Head of caudate nucleus (tissue), 42 donors: ENCODE measurements around the gene MAGI2.

Source experiments
- DNase-seq, 42 donors: peaks; one replicate each; pipeline versions ENCODE4 v3.0.0 to v3.0.0-alpha.2; 2020 to 2021; ENCODE audit warnings: mixed read lengths in 7 of 42
- intact Hi-C: fragments of 100-400 bp; cut with DNase I; formaldehyde crosslinking; loops from one replicate; pipeline ENCODE4 v1.15.0; 2022

Gene MAGI2

DNA sequence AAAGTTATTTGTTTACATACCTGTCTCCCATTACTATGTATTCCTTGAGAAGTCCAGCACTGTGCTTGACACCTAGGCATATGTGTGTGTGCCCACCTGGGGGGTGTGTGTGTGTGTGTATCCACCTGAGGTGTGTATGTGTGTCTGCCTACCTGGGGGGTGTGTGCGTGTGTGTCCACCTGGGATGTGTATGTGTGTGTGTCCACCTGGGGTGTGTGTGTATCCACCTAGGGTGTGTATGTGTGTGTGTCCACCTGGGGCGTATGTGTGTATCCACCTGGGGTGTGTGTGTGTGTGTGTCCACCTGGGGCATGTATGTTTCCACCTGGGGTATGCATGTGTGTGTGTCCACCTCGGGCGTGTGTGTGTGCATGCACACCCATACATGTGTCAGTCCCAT lies 1051.4 kb downstream of the MAGI2 start:
- no peak for DNase-seq
- intact Hi-C loops: no loop called here

DNA sequence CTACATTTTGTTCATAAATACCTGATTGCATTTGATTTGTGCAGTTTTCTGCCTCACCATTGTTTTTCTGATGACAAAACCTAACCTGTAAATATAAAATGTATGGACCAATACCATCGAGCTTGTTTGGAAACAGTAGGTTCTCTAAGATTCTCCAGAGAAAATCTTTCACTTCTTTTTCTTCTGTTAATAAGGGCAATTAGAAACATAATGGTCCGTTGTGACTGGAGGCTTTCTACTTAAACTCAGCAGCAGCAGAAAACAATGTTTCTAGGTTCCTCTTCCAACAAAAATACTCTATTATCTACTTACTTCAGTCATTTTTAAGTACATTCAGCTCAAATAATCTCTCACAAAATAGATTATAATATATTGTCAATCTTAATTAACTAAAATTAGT lies 1053.4 kb downstream of the MAGI2 start:
- intact Hi-C loops: no loop called here
- DNase-seq: no peak

DNA sequence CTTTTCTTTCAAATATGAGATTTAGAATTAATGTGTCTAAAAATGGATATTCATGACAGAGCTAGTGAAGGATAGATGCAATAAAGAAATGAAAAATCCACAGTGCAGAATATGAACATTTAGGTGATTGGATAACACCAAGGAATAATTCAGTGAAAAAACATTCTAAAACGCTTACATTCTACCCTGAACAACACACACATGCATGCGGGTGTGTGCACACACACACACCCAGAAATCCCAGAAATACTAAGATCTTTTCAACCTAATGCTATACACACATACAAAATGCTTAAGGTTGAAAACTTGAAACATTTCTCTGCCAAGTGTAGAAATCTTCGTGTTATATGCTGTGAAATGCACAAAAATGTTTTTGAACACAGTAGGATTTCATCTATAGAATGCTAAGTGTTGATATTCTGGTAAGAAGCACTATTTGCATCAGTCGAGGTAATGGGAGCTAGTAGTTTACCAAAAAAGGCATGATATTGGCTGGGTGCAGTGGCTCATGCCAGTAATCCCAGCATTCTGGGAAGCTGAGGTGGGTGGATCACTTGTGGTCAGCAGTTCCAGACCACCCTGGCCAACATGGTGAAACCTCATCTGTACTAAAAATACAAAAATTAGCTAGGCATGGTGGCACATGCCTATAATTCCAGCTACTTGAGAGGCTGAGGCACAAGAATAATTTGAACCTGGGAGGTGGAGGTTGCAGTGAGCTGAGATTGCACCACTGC lies 1054.3 kb downstream of the MAGI2 start:
- DNase-seq: no peak
- intact Hi-C loops: no loop called here

DNA sequence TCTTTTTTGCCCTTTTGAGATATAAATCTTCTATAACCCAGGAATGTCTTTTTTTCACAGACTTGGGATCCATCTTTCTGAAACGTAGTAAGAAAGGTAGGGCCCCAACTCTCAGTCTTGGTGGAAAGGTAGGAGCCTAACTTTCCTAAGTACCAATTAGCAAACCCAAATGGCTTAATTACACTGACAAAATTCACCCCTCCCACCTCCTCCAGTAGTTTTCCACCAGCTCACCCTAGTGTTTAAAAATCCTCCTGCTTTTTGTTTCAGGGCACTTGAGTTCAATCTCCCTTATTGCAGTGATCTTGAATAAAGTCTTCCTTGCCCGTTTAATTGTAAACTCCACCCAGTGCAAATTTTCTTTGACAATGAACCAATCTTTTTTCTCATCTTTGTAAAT lies 1054.9 kb downstream of the MAGI2 start:
- DNase-seq: peak in 1 of 42 donors; percentile 12
- intact Hi-C loops: no loop called here

DNA sequence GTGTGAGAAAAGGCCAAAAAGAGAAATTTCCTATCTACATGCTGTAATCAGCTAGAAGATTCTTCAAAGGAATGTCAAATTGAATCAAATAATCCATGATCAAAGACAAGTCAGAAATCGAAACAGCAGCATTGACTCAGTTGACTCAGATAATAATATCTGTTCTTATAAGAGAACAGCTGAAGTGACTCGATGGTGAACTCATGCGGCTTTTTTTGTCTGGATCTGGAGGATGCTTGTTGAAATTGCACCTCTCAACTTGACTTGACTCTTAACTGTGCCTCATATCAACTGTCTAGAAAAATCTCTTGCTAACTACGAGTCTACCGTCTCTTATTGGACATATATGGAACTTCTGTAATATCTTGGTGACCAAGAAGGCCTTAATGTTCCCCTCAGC lies 1055.4 kb downstream of the MAGI2 start:
- intact Hi-C loops: no loop called here
- peak in 16 of 42 donors; percentile 4 to 70 (median 38) for DNase-seq

DNA sequence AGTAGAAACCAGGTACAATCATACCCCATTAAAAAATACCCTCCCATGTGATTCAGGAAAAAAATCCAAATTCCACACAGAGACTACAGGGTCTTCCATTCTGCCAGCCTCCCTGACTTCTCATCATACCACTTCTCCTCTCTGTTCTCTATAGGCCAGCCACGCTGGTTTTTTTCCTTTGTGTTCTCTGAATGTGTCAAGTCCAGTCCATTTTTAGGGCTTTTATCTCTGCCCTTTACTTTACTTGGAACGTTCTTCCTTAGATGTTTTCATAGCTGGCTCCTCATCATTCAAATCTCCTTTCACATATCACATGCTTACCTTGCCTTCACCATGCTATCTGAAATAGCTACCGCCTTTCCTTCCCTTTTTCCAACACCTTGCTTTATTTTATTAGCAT lies 1057.3 kb downstream of the MAGI2 start:
- no peak for DNase-seq
- intact Hi-C loops: no loop called here

DNA sequence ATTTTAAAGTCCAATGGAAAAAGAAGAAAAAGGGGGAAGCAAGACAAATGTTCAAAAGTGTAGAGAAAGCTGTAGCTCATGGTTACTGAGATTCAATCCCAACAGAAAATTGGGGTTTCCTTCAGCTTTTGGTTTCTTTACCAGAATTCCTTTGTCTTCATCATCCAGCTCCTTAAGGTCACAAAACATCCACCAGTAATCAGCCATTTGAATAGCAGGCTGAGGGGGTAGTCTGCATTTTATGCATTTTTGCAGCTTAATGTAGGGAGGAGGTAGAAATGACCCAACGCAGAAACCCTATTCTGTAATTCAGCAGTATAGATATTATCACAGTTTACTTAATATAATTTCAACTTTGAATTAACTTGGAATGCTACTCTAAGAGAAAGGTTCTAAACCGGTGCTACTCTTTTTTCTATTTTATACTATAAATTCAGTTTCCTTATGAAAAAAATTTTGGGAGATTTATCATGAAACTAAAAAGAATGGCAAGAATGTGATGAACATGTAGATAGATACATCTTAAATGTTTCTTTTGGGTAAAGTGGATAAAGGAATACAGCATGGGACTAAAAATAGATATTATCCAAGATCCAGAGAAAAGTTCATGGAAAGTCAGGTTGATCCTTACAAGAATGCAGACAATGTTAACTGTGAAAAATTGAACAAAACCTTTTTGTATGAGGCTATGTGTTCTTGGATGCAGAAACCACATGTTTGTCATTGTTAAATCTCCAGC lies 1058.0 kb downstream of the MAGI2 start:
- no peak for DNase-seq
- intact Hi-C loops: no loop called here

DNA sequence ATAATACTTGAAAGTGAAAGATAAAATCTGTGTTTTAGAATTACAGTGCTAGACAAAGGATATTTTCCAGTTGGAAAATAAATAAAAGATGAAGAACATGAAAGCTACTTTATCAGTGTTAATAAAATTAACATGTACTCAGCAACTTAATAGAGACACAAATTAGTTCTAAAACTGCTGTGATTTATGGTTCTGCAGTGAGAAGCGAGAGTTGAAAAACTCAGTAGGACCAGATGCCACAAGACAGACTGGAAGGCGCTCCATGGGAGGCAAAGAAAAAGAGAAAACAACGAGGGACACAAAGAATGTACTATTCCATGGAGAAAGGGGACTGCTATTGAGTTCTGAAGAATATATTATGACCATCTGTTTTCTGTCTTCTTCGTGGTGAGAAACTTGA lies 1064.4 kb downstream of the MAGI2 start:
- no peak for DNase-seq
- intact Hi-C loops: no loop called here

DNA sequence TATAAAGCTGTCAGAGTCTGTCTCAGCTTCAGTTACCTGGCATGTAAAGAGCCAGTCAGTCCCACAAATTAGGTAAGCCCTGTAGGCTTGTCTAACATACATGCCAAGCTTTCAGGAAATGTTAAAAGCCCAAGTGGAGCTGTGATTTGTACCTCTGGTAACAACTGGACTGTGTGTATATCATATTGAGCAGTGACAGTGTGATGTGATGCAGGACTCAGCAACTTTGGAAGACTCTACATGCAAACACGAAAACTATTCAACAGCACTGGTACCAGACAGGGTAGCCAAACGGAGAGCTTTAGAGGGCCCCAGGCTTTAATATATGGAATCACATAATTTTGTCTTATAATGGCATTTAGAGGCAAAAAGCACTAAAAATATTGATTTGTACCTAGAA lies 1066.9 kb downstream of the MAGI2 start:
- intact Hi-C loops: no loop called here
- no peak for DNase-seq

DNA sequence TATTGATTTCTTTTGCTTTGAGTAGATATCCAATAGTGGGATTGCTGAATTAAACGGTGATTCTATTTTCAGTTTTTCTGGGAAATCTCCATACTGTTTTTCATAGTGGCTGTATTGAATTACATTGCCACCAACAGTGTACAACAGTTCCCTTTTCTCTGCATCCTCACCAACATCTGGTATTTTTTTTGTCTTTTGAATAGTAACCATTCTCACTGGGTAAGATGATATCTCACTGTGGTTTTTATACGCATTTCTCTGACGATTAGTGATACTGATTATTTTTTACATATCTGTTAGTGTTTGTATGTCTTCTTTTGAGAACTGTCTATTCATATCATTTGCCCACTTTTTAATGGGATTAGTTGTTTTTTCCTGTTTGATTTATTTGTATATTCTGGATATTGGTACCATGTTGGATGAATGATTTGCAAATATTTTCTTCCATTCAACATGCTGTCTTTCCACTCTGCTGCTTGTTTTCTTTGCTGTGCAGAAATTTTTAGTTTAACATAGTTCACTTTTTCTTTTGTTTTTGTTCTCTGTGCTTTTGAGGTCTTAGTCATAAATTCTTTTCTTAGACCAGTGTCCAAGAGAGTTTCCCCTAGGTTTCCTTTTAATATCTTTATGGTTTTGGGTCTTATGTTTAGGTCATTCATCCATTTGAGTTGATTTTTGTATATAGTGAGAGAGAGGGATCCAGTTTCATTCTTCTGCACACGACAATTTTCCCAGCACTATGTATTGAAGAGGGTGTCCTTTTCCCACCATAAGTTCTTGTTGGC lies 1070.2 kb downstream of the MAGI2 start:
- intact Hi-C loops: no loop called here
- no peak for DNase-seq

DNA sequence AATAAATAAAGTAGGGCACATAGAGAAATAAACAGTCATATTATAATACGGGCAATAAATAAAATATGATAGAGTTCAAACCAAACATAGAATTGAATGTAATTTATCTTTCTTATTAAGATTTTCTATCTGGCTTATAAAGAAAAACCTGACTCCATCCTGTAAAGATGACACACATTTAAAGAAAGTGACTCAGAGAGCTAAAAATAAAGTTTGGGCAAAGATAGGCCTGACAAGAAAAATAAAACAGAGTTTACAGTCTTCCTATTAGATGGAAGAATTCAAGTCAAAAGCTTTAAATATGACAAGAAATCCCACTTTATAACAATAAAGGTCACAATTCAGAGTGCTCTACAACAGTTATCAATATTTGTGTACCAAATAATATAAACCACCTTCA lies 1074.3 kb downstream of the MAGI2 start:
- no peak for DNase-seq
- intact Hi-C loops: no loop called here

DNA sequence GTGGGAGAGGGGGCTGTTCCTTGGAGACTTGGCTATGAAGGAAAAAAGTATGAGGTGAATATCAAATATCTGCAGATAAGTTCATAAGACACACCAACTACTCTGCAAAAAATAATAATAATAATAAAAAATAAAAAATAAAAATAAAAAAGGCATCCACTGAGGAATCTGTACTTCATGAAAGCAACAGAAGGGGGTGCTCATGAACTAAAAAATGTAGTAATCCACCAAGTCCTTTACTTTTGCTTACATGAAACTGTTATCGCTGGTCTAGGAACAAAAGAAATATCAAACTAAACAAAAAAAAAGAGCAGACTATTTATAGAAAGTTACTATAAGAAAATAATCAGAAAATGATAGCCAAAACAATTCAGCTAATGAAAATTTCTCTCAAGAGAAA lies 1075.9 kb downstream of the MAGI2 start:
- intact Hi-C loops: no loop called here
- no peak for DNase-seq

DNA sequence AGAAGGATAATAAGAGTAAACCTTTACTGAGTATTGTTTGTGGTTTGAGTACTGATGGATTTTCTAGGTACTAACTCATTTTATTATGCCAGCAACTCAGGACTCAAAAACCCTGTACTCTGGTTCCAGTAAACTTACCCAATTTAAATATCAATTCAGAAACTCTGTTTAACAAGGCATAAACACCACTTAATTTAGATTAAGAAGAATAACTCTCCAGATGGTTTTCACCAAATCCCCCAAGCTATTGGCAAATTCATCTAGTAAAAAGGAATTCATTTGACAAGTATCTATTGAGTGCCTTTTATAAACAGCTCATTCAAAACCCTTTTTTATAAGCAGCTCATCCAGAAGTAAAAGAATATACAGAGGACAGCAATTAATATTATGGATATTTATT lies 1082.5 kb downstream of the MAGI2 start:
- intact Hi-C loops: no loop called here
- DNase-seq: no peak

DNA sequence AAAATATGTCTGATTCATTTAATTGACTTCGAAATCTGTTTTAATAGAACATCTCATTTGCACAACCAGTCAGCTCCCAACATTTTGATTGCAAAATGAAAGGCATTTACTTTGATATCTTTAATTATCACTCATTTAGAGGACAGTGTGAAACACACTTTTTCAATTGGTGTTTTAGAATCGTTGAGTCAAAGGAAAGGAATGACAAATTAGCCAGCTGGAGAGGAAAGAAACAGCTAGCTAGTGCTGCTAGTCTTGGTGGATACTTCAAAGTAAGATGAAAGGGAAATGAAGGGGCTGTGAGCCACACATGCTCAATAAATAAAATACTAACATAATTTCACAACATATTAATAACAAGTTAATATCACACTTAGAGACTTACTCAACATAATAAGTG lies 1084.7 kb downstream of the MAGI2 start:
- no peak for DNase-seq
- intact Hi-C loops: no loop called here

DNA sequence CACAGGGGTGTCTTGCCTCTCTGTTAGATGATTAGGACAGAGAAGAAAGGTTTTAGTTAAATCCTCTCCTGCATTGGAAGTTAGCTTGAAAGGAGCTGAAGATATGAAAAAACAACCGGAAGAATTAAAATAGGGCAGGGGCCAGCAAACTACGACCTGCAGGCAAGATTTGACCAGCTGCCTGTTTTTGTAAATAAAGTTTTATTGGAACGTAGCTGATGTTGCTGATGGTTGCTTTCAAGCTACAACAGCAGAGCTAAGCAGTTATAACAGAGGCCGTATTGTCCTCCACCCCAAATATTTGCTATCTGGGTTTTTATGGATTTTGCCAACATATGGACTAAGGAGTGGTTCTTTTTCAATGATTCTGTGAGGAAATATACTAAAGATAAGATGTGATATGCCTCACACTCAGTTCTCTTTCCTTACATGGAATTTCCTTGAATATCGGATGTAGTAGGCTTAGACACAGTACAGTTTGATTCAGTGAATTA lies 1086.1 kb downstream of the MAGI2 start:
- no peak for DNase-seq
- intact Hi-C loops: no loop called here

DNA sequence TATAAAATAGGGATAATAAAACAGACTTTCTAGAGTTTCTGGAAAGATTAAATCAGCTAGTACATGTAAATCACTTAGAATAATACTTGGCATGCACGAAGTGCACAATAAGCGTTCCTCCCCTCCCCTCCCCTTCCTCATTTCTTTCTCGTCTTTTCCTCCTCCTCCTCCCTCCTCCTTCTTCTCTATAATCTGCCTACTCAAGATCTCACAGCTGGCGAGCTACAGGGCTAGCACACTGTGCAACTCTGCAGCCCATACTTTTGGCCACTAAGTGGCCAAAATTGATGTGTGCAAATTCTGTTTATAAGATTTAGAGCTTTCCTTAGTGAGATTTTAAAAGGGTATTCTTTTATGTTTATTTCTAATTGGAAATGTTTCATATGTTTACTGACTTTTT lies 1089.6 kb downstream of the MAGI2 start:
- DNase-seq: peak in 1 of 42 donors; percentile 5
- intact Hi-C loops: no loop called here

DNA sequence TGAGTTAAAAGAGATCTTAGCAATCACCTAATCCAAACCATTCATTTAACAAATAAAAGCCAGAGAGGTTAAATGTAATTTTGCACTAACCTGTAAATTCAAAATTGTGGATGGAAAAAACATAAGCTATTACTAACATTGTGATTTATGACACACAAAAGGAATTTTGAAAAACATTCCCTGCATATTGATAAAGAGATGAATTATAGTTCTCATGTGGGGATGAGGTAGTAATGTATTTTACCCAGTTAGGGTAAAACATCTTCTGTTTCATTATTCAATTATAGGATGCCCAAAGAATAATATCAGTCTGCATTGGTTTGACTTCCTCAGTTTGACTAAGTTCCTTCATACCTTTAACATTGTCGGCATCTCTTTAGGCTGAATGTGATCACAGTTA lies 1093.6 kb downstream of the MAGI2 start:
- DNase-seq: no peak

DNA sequence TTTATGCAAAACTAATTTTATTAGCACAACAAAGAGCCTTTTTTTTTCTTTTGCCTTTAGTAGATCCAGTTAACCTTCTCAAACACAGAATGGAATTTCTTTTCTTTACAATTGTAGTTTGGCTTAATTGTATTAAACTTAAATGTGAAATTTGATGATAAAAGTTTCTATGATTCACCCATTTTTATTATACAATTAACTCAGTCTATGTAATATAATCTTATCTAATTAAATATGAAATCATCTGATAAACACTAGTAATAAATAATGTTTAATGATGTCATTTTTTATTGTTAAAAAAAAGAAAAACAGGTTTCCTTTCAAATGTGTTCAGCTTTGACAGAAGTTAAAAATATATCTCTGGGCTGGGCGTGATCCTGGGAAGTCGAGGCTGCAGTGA lies 1095.8 kb downstream of the MAGI2 start:
- no peak for DNase-seq
- intact Hi-C loops: no loop called here

More for the DNA sequence above, 1093.6 kb downstream of the MAGI2 start:
- intact Hi-C loops: no loop called here

DNA sequence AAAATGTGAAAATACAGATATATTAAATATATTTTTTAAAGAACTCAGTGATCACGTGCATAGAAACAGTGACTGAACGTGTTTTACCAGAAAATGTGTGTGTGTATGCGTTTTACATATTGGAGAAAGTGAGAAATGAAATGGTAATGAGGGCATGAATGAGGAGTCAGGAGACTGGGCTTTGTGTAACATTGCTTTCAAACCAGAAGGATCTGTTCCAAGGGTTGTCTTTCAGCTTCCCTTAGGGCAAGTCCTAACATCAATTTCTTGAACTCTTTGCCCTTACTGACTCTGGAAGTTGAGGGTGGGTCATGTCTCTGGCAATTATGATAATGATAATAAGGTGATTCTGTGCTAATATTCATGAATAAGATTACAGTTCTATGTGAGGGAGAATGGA lies 1097.6 kb downstream of the MAGI2 start:
- intact Hi-C loops: no loop called here
- DNase-seq: no peak

DNA sequence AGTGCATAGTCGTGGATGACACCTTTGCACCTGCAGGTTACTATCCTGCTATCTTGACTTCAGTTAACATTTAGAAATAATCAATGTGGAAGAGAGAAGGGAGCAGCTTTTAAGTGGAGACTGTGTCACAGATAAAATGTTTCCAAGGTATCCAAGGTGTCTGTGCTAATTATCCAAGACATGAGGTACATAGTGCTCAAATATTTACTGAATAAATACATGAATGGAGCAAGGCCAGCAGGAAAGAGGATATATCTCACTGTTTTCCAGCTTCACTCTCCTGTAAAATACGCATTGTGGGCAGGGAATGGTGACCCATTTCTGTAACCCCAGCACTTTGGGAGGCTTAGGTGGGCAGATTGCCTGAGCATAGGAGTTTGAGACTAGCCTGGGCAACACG lies 1102.5 kb downstream of the MAGI2 start:
- DNase-seq: no peak
- intact Hi-C loops: no loop called here
